K562 (cell line): ENCODE results near the gene LMNTD2. TPM values are rescaled to one million over a fixed set of nuclear protein-coding genes. Genes with fewer than 3 reads are reported as not detected.
A peak's percentile ranks its signal among the peaks of the same experiment; 100 is the strongest.

Experiments
- ATF1 ChIP-seq, 2 experiments: fragments of 450-650 bp in 1 of 2; IDR thresholded peaks; 2 replicates each; pipeline ENCODE4 v1.6.1; 2016; ENCODE audit warnings: missing compliant biosample characterization in 1 of 2, missing genetic modification characterization in 1 of 2
- EP300 ChIP-seq: IDR thresholded peaks from 2 replicates; pipeline ENCODE4 v1.6.1; 2012; ENCODE audit warnings: low read length, improper control_type of control experiment
- KLF6 ChIP-seq: fragments of 250-450 bp; sonication (Bioruptor Pico); IDR thresholded peaks from 2 replicates; pipeline ENCODE4 v1.4.0; 2020; ENCODE audit warnings: mild to moderate bottlenecking, moderate library complexity, borderline replicate concordance
- MBD2 ChIP-seq: sonication (generic); IDR thresholded peaks from 2 replicates; pipeline ENCODE4 v1.6.1; 2016; ENCODE audit warnings: low read depth, borderline replicate concordance
- MIER1 ChIP-seq: fragments of 450-650 bp; IDR thresholded peaks from 2 replicates; pipeline ENCODE4 v1.6.1; 2016; ENCODE audit warnings: antibody characterized with exemption, mild to moderate bottlenecking, low read depth
- NEUROD1 ChIP-seq: fragments of 150-350 bp; IDR thresholded peaks from 2 replicates; pipeline ENCODE4 v1.6.1; 2014; ENCODE audit warnings: borderline replicate concordance, low read length, low read depth; ENCODE audit not compliant: partially characterized antibody
- RBFOX2 ChIP-seq: fragments of 200-400 bp; formaldehyde crosslinking; IDR thresholded peaks from 2 replicates; pipeline ENCODE4 v1.6.1; 2017; ENCODE audit warnings: low read depth, mild to moderate bottlenecking, low read length, moderate library complexity
- SMAD3 ChIP-seq: fragments of 450-650 bp; formaldehyde crosslinking; conservative IDR thresholded peaks from 2 replicates; pipeline ENCODE4 v1.4.0; 2020; ENCODE audit warnings: mild to moderate bottlenecking
- SP2 ChIP-seq: IDR thresholded peaks from 2 replicates; pipeline ENCODE4 v1.6.1; 2011; ENCODE audit warnings: mild to moderate bottlenecking, low read depth, low read length, moderate library complexity; ENCODE audit not compliant: poor library complexity, severe bottlenecking; ENCODE audit errors: extremely low read depth
- SRSF7 ChIP-seq: fragments of 200-400 bp; formaldehyde crosslinking; optimal IDR thresholded peaks from 2 replicates; pipeline ENCODE3; 2017; ENCODE audit warnings: mild to moderate bottlenecking, low read depth, low read length
- TAF7 ChIP-seq: fragments of 450-650 bp; IDR thresholded peaks from 2 replicates; pipeline ENCODE4 v1.6.1; 2016; ENCODE audit warnings: missing genetic modification characterization, missing compliant biosample characterization
- TRIM24 ChIP-seq, 2 experiments: fragments of 450-650 bp; IDR thresholded peaks; 2 replicates each; pipeline ENCODE4 v1.6.1; 2016
- ZNF184 ChIP-seq: sonication (generic); formaldehyde crosslinking; IDR thresholded peaks from 2 replicates; pipeline ENCODE4 v1.5.0; 2020; ENCODE audit warnings: missing genetic modification reagents
- ZNF239 ChIP-seq: fragments of 250-450 bp; sonication (Bioruptor Pico); IDR thresholded peaks from 2 replicates; pipeline ENCODE4 v1.4.0; 2020; ENCODE audit warnings: mild to moderate bottlenecking
- ZNF785 ChIP-seq: fragments of 250-450 bp; sonication (Bioruptor Pico); IDR thresholded peaks from 2 replicates; pipeline ENCODE4 v1.4.0; 2020; ENCODE audit warnings: mild to moderate bottlenecking
- polyA plus RNA-seq, 8 experiments: library from polyadenylated mRNA; depleted of rRNA in 4 of 8; stranded (reverse) in 5 of 8; unstranded in 3 of 8; fragments of >200 nt; fragmentation: Nextera tagmentation in 2 of 8; fragmentation: Illumina TruSeq in 1 of 8; extraction: Ambion mirVana in 2 of 8; extraction: Trizol in 1 of 8; gene quantifications; 2 replicates each; pipeline versions ENCODE4 v1.2.1 to v1.2.3, GENCODE V29; 2011 to 2014; ENCODE audit warnings: inconsistent platforms in 1 of 8, missing spikeins in 1 of 8
- total RNA-seq, 7 experiments: library from RNA; depleted of rRNA in 6 of 7; stranded (reverse); fragments of >200 nt in 6 of 7; fragmentation: Illumina TruSeq in 2 of 7; extraction: Trizol in 2 of 7; gene quantifications; 2 replicates each; pipeline versions ENCODE4 v1.2.1 to v1.2.3, GENCODE V29; 2011 to 2021; ENCODE audit warnings: low replicate concordance in 1 of 7
- TF ChIP-seq, protein P1 (sequence below): fragments of 200-800 bp; sonication (Bioruptor generic); IDR thresholded peaks from 2 replicates; pipeline ENCODE4 v1.6.1; 2017; ENCODE audit warnings: missing genetic modification characterization, missing compliant biosample characterization
- TF ChIP-seq, protein P2 (sequence below): fragments of 450-650 bp; formaldehyde crosslinking; IDR thresholded peaks from 2 replicates; pipeline ENCODE4 v1.4.0; 2020; ENCODE audit warnings: mild to moderate bottlenecking, moderate library complexity
- TF ChIP-seq, protein P3 (sequence below): fragments of 250-450 bp; sonication (Bioruptor Pico); IDR thresholded peaks from 2 replicates; pipeline ENCODE4 v1.4.0; 2020; ENCODE audit warnings: borderline replicate concordance
- TF ChIP-seq, protein P4 (sequence below): fragments of 450-650 bp; IDR thresholded peaks from 2 replicates; pipeline ENCODE4 v1.6.1; 2016; ENCODE audit warnings: mild to moderate bottlenecking

The LMNTD2 gene
- total and polyA plus RNA-seq, 9 of the 15 experiments (the other 6 are each of a cell fraction or from before 2014, with no cell fraction given) = 0.48 to 4.2 (median 1.5) TPM; not detected in 3

DNA sequence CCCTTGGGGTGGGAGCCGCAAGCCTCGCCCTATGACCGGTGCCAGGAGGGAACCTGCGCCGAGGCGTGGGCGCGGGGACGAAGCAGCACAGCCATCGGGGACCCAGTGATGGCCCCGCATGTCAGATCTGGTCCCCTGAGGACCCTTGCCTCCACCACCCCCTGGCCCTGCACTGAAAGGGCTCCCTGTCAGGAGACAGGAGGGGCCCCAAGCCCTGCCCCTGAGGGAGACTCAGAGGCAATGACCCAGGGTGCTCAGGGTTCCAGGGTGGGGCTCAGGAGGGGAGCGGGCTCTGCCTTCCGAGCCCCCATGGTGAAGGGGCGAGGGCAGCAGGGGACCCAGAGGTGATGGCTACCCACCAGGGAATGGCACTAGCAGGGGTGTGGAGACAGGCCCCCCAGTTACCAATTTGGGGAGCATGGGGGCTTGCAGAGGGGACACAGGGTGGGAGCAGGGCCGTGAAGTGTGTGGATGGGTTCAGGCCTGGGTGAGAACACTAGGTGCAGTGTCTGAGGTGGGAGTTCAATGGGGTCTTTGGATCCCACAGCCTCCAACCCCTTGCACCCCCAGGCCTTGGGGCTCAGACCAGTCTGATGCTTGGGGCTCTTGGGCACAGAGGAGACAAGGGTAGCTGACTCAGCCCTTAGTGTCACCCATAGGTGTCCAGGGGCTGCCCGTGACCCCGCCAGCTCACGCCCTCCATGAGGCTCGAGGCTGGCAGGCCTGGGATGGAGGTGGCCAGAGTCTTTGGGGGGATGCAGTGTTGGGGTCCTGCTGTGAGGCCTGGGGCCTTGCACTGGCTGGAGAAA lies 22.7 kb downstream of the LMNTD2 start (continued):
- TF ChIP-seq SMAD3 = no peak
- TF ChIP-seq ATF1 (CRISPR knock-in tag; IDR thresholded peaks at IDR 0.05) = no peak
- TF ChIP-seq ATF1 (tag; IDR thresholded peaks at IDR 0.05) = no peak
- no peak for TF ChIP-seq NEUROD1
- no peak for TF ChIP-seq TAF7 (tag)
- TF ChIP-seq, protein P1, sequence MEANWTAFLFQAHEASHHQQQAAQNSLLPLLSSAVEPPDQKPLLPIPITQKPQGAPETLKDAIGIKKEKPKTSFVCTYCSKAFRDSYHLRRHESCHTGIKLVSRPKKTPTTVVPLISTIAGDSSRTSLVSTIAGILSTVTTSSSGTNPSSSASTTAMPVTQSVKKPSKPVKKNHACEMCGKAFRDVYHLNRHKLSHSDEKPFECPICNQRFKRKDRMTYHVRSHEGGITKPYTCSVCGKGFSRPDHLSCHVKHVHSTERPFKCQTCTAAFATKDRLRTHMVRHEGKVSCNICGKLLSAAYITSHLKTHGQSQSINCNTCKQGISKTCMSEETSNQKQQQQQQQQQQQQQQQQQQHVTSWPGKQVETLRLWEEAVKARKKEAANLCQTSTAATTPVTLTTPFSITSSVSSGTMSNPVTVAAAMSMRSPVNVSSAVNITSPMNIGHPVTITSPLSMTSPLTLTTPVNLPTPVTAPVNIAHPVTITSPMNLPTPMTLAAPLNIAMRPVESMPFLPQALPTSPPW (CRISPR knock-in tag) = 0 out of 2 replicates have a peak, but pooled peaks have one; percentile 7
- no peak; the same call in 1 of the 2 replicates for TF ChIP-seq RBFOX2
- TF ChIP-seq TRIM24 (IDR thresholded peaks at IDR 0.05) = no peak
- no peak for TF ChIP-seq ZNF184 (CRISPR knock-in tag)
- TF ChIP-seq SP2 = no peak
- no peak for TF ChIP-seq ZNF239 (CRISPR knock-in tag)
- TF ChIP-seq, protein P2, sequence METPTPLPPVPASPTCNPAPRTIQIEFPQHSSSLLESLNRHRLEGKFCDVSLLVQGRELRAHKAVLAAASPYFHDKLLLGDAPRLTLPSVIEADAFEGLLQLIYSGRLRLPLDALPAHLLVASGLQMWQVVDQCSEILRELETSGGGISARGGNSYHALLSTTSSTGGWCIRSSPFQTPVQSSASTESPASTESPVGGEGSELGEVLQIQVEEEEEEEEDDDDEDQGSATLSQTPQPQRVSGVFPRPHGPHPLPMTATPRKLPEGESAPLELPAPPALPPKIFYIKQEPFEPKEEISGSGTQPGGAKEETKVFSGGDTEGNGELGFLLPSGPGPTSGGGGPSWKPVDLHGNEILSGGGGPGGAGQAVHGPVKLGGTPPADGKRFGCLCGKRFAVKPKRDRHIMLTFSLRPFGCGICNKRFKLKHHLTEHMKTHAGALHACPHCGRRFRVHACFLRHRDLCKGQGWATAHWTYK (CRISPR knock-in tag) = 0 out of 2 replicates have a peak, but pooled peaks have one; percentile 23
- TF ChIP-seq, protein P3, sequence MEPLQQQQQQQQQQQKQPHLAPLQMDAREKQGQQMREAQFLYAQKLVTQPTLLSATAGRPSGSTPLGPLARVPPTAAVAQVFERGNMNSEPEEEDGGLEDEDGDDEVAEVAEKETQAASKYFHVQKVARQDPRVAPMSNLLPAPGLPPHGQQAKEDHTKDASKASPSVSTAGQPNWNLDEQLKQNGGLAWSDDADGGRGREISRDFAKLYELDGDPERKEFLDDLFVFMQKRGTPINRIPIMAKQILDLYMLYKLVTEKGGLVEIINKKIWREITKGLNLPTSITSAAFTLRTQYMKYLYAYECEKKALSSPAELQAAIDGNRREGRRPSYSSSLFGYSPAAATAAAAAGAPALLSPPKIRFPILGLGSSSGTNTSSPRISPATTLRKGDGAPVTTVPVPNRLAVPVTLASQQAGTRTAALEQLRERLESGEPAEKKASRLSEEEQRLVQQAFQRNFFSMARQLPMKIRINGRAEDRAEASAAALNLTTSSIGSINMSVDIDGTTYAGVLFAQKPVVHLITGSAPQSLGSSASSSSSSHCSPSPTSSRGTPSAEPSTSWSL (CRISPR knock-in tag) = peak; percentile 85; the same call in 1 of the 2 replicates
- TF ChIP-seq ZNF785 (CRISPR knock-in tag) = no peak
- no peak for TF ChIP-seq MBD2
- TF ChIP-seq, protein P4, sequence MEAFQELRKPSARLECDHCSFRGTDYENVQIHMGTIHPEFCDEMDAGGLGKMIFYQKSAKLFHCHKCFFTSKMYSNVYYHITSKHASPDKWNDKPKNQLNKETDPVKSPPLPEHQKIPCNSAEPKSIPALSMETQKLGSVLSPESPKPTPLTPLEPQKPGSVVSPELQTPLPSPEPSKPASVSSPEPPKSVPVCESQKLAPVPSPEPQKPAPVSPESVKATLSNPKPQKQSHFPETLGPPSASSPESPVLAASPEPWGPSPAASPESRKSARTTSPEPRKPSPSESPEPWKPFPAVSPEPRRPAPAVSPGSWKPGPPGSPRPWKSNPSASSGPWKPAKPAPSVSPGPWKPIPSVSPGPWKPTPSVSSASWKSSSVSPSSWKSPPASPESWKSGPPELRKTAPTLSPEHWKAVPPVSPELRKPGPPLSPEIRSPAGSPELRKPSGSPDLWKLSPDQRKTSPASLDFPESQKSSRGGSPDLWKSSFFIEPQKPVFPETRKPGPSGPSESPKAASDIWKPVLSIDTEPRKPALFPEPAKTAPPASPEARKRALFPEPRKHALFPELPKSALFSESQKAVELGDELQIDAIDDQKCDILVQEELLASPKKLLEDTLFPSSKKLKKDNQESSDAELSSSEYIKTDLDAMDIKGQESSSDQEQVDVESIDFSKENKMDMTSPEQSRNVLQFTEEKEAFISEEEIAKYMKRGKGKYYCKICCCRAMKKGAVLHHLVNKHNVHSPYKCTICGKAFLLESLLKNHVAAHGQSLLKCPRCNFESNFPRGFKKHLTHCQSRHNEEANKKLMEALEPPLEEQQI = no peak
- TF ChIP-seq KLF6 (CRISPR knock-in tag) = no peak
- TF ChIP-seq SRSF7 = no peak
- no peak for TF ChIP-seq MIER1
- no peak for TF ChIP-seq EP300
